Measurements from ENCODE around the gene PRKCE.

PRKCE gene

DNA sequence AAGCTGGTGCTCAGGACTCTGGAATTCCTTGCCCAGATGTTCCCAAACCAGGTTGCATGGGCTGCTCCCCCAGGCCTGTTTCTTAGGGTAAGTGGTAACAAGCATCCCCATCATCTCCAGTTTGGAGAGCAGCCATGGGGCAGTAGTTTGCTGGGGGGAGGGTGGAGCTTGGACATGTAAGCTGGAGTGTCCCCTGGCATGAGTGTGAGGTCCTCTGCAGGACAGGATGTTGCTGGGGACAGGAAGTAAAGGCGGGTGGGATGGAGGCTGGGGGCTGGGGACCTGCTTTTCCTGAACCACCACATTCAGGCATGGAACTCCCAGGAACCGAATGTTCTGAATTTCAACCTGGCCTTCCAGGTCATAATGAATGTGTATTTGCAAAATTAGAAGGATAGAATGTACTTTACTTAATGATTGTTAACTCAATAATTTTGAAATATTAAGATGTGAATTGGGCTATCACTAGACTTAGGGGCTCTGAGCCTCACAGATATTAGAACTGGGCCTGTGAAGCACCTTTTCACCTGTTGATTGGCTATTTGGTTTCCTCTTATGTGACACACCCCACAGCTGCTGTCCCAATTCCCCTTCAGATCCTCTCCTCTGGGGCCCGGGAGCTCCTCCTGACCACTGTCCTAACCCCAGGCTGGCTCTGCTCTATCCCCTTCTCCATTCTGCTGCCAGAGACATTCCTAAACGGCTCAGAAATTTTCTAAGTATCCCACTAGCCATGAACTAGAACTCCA, 579.4 kb downstream of the PRKCE start:
- no peak for DNase-seq (ENCODE audit: low read depth)

GRCh38 chr2:46231721-46232120, 580.2 kb downstream of the PRKCE start:
- DNase-seq (ENCODE audit: low read depth): no peak

GRCh38 chr2:46232860-46233259, 581.4 kb downstream of the PRKCE start:
- DNase-seq (ENCODE audit: low read depth): no peak

DNA sequence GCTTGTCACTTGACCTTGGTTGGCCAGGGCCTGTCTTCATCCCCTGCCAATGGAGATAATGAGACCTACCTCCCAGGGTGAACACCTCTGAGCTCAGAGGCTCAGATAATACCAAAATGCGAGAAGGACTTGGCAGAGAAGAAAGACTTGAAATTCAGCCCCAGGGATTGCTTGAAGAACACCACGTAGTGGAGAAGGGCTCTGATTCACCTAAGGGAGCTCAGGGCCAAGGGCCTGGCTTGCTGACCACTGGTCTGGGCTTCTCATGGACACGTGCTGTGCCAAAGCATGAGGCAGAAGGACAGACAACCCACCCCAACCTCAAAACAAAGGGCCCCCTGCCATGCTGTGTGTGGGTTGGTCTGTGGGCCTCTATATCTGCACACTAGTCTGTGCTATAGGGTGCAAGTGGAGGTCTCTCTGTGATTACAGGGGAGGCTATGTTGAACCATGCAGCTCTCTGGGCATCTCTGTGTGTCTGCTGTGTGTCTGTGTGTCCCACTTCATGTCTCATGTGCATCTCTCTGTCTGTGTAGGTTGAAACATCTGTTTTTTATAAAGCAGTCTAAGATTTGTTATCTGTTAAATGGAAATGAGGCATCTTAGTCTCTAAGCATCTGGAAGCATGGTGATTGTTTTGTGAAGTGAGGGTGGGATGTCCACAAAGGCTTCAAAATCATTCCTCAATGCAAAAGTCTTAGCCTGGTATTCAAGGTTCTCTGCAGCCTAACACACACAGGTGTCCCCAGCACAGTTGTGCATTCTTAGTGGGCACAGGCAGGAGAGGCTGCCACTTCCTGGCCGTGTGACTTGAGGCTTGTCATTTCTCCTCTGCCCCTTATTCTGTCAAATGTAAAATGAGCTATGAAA, 584.8 kb downstream of the PRKCE start:
- DNase-seq (ENCODE audit: low read depth): no peak

DNA sequence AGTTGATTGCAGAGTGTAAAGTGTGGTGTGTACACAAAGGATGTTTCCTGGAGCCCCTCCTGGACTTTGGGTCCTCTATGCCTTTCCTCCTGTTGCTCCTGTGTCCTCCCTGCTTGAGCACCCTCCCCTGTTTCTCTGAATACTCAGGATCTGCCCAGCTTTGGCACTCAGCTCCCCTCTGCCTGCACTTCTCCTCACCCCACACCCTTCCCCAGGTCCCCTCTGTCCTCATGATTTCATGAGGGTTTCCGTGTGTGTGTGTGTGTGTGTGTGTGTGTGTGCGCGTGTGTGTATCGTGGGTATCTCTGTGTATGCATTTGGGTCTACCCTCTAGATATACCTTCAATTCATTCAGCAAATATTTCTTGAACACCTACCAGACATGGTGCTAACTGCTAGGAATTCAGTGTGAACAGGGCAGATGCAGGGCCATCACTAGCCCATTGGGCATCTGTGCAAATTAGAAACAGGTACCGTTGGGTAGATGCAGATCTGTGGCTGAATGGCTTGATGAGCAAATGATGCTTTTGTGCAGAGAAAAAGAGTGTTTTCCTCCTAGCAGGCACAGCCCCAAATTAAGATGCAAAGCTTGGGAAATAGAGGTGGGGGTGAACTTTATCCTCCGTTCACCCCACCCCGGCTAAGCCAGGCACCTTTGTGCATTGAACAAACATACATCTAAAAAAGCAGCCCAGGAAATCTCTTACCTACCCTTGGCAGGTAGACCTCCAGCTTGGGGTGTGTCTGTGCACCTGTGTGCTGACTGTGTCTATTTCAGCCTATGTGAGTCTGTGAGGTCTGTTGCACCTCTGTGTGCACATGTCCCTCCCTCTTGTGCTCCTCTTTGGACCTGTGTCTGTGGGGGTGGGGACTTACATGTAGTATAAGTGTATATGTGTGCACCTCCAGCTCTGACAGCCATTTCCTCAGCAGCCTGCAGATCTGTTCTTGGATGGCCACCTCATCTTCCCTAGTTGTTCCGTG, 585.7 kb downstream of the PRKCE start:
- DNase-seq (ENCODE audit: low read depth): no peak

Data from activated T-cell treated with anti-CD3 and anti-CD28 coated beads for 1 hour (primary cell).